HG02970 (cell line): ENCODE results near the gene SWSAP1.
"Not testable (repeated sequence)": the region's sequence is repeated elsewhere in the genome, so short reads cannot be mapped to it uniquely, and the experiment has no call there.

Source experiments
- ATAC-seq: cut with Tn5 transposase; IDR thresholded peaks from one replicate; pipeline ENCODE4 v1.9.1; 2021; ENCODE audit warnings: mild to moderate bottlenecking, moderate library complexity, moderate number of reproducible peaks; ENCODE audit not compliant: unreplicated experiment, low FRiP score

The SWSAP1 gene

GRCh38 chr19:11406703-11407236 lies 32.3 kb downstream of the SWSAP1 start:
- not testable (repeated sequence) for ATAC-seq

GRCh38 chr19:11408591-11408990 lies 34.1 kb downstream of the SWSAP1 start:
- ATAC-seq, result no peak

- no peak for ATAC-seq
These were observed 36.2 kb downstream of the SWSAP1 start for GRCh38 chr19:11410682-11411081.

GRCh38 chr19:11414544-11414943 lies 40.1 kb downstream of the SWSAP1 start:
- ATAC-seq, result no peak

- no peak for ATAC-seq
These were observed 42.0 kb downstream of the SWSAP1 start for GRCh38 chr19:11416346-11417052.

GRCh38 chr19:11418094-11418548 lies 43.7 kb downstream of the SWSAP1 start:
- no peak for ATAC-seq

- no peak for ATAC-seq
These were observed 44.4 kb downstream of the SWSAP1 start, which contains the start of gene RGL3 for GRCh38 chr19:11418549-11419506. Gene RGL3, minus strand, starts transcription at chr19:11419314. Its CDS starts 36 bp downstream, at chr19:11419278.

- ATAC-seq, result no peak
These were observed 46.2 kb downstream of the SWSAP1 start for GRCh38 chr19:11420429-11421370.

GRCh38 chr19:11421371-11422098 lies 47.1 kb downstream of the SWSAP1 start:
- peak; percentile 40 for ATAC-seq

GRCh38 chr19:11422163-11423065 lies 47.9 kb downstream of the SWSAP1 start:
- ATAC-seq, result peak; percentile 76

- no peak for ATAC-seq
These were observed 48.8 kb downstream of the SWSAP1 start for GRCh38 chr19:11423164-11423790.

GRCh38 chr19:11423791-11424181 lies 49.3 kb downstream of the SWSAP1 start:
- ATAC-seq, result no peak
